LHCN-M2 (cell line): ENCODE data around the gene GRIP2. TPM values are rescaled to one million over a fixed set of nuclear protein-coding genes. Genes with fewer than 3 reads are reported as not detected.

Experiments
- DNase-seq: peaks from one replicate; pipeline ENCODE4 v3.0.0-alpha.2; 2012; ENCODE audit warnings: low read depth
- total RNA-seq: library from RNA; depleted of rRNA; stranded (reverse); fragments of >200 nt; gene quantifications from 2 replicates; pipeline ENCODE4 v1.2.3, GENCODE V29; 2014

The GRIP2 gene
- total RNA-seq, 1 experiment from 2014 or later: not detected

DNA sequence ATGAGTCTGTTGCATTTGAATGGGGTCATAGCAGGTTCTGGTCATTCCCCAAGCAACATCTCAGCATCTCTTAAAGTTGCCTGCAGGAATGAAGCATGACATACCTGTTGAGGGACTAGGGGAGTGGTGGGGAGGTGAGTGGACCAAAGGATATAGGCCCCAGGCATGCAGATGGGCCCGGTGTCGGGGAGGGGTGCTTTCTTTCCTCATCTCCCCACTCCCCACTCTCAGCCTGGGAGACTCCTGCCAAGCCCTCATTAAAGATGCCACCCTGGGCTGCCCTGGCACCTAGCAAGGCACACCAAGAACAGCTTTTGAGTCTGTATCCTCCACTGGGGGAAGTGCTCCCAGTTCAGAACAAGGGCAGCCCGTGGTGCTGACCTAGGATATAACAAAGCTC lies 54.2 kb downstream of the GRIP2 start:
- no peak for DNase-seq

DNA sequence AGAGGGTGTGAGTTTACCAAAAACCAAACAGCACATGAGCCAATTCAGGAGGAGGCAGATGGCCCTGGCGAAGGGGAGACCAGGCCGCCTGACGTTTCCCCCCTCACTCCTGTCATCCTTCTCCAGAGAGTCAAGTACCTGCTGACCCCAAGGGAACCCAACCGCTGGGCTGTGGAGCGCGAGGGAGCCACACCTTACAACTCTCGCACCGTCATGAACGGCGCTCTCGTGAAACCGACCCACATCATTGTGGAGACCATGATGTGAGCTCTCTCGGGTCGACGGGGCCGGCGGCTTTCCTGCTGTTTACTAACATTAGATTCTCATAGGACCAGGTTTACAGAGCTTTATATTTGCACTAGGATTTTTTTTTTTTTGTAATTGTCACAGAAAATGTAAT lies 55.4 kb downstream of the GRIP2 start:
- DNase-seq: no peak

DNA sequence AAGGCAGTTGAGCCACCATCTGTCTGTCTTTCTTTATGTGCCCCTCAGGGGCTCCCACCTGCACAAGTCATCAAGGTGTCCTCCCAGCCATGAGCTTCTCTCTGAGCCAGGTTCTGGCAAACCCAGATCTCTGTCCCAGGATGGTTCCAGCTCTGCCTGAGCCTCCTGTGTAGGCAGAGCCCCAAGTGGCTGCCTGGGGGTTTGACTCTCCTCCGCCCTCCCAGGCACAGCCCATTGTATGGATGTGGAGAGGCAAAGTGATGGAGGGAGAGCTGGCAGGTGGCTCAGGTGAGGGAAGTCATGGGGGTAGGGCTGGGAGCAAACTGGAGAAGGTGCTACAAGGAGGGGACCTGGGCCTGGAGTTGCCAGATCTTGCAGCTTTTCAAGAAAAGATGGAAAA lies 56.9 kb downstream of the GRIP2 start:
- no peak for DNase-seq

DNA sequence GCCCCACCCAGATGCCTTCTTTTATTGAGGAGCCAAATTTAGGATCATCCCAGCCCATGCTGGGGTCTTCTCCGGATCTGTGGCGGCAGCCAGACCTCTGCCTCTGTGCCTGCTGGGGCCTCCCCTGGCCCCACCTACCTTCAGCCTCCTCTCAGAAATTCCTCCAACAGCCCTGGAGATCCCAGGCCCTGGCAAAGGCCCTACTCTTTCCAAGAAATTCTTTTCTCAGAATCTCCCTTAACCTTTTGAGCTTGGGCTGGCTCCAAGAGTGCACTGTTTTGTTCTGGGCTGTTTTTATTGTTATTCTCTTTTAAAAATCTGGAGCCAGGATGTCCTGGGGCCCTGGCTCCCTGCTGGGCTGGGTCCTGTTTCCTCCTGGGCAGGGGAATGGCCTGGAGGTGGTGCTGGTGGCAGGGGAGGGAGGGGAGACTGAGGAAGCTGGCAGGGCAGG lies 57.8 kb downstream of the GRIP2 start:
- DNase-seq: no peak

DNA sequence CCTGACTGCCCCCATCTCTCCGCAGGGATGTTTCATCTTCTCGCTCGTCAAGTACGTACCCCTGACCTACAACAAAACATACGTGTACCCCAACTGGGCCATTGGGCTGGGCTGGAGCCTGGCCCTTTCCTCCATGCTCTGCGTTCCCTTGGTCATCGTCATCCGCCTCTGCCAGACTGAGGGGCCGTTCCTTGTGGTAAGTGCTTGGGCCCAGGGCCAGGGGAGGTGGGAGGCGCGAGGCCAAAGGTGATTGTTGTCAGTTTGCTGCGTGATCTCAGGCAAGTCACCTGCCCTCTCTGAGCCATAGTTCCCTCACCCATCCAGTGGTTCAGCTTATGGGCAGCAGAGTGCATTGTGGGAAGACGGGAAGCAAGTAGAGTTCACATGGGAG lies 58.5 kb downstream of the GRIP2 start:
- no peak for DNase-seq

DNA sequence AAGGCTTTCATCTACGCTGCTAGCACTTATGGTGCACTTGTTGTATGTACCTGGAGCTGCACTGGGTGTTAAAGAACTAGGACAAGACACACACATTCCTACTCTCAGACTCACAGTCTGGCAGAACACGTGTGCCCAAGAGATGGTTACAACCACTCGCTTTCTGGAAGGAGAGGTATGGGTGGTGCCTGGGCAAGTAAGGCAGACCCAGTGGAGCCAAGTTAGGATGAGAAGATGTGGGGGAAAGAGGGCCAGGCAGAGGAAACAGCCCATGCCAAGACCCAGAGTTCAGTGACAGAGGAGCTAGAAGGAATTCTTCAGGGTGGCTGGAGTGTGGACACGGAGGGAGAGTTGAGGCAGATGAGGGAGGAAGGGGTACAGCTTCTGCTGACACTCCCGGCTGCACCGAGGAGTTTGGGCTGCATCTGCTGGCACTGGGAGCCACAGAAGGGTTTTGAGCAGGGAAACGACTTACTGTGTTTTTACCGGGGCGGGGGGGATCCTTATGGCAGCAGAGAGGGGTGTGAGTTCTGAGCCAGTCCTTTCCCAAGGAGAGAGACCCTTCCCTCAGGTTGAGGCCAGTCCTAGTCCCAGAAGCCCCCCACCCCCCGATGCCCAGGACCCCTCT lies 59.0 kb downstream of the GRIP2 start:
- no peak for DNase-seq

DNA sequence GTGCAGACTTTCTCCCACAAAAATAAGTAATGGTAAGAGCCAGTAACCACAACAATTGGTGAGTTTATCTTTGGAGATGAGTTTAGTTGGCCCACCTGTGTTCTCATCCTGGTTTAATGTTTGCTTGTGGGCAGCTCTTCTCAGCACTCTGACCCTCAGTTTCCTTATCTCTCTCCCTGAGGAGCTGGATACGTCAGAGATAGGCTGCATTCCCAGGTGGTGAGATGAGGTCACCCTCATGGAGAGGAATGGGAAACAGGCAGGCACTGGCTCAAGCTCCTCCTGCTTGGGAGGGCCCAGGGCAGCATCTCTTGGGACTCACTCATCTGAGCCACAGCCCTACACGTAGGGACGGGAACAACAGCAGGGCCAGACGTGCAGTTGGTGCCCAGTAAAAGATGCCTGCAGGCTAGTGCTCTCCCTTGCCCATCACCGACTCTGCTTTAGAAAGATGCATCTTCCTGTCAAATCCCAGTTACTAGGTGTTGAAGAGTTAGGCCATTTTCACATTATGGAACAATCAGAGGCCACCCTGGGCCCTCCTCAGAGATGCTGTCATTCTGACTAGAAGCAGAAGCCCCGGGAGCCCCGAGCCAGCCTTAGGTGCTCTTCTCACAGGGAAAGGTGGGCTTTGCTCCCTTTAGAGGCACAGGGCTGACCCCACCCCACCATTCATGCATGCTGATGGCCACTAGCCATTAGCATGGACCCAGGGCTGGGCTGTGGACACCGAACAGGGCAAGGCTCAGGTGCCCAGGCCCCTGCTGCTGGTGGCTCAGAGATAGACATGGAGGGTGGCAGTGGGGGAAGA lies 59.7 kb downstream of the GRIP2 start:
- DNase-seq: no peak

DNA sequence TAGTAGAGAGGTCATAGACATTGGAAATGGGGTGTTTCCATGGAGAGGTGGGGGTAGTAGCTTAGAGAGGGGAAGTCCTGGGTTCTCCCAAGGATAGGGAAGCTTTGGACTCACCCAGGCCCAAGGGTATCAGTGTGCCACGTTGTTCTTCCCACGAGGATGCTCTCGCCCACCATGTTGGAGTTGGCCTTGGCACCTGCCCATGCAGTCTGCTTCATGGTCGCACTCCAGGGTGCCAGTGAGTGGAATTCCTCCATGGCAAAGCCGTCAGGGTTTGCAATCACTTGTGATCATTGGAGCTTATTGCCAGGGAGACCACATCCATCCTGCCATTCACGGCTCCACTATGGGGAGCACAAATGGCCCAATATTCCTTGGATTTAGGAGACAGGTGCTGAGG lies 60.6 kb downstream of the GRIP2 start:
- DNase-seq: no peak

DNA sequence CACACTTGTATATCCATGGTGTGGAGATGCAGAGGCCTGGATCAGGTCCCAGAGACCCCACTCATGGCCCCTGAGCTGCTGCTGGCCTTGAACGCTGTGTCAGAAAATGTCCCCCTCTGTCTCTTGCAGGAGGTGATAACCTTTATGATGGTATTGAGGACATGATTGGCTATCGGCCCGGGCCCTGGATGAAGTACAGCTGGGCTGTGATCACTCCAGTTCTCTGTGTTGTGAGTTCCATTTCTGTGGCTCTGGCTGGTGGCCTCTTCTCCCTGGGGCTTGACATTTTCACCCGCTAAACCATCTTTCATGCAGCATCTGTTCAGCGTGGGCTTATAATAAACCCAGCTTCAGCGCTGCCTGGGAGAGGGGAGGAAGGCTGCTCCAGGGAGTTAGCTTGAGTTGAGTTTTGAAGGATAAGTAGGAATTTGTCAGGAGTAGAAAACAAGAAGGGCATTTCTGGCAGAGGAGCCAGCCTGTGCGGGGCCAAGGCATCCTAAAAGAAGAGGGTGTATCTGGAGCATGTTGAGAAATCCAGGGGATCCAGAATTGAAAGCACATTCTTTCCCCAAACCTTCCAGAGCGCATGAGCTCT lies 61.1 kb downstream of the GRIP2 start:
- DNase-seq: no peak

DNA sequence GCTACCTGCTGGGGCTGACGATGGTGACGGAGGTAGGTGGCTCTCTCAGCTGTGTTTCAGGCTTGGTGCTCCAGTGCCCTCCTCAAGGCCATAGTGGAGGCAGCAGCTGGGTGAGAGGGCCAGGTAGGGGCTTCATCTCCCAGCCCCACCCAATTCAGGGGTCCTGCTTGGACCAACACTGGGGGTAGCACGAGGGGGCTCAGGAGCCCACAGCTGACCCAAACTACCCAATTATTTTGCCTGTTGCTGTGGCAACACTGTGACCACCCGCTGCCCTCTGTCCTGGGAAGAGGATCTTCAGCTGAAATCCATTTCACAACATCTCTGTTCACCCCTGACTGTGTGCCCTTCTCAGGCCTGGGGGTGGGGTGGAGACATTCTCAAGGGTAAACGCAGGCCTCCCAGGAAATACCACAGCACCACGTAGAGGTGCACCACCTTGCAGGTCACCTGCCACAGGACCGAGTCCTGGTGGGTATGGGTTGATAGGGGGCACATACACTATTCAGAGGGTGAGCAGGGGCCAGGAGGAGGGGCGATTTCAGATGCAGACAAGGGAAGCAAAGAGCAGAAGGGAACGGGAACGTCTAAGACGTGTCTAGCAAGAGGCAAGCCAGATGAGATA lies 62.7 kb downstream of the GRIP2 start:
- DNase-seq: no peak

DNA sequence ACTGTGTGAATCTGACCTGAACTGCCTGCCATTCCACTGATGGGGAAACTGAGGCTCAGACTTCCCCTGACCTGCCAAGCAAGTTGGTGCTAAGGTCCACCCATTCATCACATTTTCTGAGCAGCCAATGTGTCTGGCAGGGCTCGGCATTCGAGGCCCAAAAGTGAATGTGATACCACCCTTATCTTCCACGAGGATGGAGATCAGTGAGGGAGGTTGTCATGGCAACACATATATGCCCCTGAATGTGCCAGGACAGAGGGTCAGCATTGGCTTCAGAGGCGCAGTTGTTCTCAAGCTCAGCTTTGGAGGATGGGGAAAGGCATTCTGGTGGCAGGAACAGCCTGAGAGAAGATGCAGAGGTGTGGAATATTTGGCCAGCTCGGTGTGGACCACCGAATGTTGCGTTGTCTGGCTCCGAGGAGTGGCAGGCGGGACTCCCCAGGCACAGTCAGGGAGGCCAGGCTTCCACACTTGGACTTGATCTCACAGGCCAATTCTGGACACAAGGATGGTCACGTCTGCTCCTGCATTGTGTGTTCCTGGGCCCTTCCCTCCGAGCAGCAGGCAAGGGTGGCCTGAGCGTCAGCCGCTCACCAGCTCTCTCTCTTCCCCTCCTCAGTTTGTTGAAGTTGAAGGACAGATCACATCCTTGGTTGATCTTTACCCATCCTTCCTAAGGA lies 63.4 kb downstream of the GRIP2 start:
- no peak for DNase-seq

DNA sequence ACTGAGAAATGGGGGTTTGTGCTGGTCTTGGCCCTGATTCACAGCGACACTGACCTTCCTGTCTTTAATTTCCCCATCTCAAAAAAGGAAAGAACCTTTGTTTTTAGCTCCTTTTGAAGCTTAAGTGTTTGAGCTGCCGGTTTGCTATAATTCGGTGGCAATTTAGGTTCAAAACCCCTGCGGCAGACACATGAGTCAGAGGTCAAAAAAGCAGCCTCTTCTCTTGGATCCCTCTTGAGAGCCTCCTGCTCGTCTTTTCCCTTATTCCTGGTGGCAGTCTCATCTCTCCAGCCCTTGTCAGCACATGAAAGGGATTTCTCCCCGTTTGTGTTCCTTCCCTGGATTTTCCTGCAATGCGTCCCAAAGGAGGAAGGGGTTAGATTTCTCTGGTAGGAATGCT lies 64.5 kb downstream of the GRIP2 start:
- DNase-seq: no peak

DNA sequence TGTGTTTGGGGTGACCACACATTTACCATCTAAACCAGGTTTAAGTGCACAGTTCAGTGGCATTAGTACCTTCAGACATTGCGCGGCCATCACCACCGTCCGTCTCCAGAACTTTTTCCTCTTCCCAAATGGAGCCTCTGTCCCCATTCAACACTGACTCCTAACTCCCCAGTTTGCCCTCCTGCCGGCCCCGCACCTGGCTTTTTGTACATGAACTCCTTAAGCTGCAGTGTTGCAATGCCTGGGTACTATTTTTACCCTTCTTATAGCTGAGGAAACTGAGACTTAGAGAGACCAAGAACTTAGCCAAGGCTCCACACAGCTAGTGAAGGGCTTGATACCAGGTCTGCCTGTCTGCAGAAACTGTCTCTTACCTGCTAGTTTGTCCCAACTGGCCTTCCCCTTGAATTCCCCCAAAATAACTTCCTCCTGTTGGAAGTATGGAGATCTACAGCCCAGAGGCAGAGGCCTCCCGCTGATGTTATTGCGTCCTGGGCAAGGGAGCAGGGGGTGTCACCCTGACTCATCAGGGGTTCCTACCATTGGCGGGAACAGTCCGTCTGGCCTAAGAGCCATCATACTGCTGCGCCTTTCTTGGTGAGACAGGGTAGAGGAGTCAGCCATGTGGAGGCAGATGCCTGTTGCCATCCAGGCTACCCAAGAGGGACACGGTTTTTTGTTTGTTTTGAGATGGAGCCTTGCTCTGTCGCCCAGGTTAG lies 65.6 kb downstream of the GRIP2 start:
- DNase-seq: no peak

DNA sequence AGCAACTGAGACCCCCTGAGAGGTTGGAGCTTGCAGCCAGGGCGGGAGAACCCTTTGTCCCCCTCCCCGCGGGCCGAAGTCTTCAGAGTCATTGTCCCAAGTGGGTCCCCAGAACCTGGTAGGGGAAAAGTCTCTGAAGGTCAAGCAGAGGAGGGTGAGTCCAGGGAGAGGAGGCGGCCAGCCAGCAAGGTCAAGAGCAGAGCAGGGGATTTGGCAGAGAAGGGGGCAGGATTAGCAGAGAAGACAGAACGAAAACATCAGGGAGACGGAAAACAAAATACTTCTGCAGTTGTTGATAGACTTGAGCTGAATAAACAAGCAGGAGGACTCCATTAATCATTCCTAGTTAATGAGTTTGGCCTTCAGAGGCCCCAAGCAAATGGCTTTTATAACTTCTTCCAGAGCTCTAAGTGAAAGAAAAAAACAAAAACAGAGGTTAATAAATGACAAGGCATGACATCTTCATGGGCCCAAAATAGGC lies 66.7 kb downstream of the GRIP2 start:
- no peak for DNase-seq

DNA sequence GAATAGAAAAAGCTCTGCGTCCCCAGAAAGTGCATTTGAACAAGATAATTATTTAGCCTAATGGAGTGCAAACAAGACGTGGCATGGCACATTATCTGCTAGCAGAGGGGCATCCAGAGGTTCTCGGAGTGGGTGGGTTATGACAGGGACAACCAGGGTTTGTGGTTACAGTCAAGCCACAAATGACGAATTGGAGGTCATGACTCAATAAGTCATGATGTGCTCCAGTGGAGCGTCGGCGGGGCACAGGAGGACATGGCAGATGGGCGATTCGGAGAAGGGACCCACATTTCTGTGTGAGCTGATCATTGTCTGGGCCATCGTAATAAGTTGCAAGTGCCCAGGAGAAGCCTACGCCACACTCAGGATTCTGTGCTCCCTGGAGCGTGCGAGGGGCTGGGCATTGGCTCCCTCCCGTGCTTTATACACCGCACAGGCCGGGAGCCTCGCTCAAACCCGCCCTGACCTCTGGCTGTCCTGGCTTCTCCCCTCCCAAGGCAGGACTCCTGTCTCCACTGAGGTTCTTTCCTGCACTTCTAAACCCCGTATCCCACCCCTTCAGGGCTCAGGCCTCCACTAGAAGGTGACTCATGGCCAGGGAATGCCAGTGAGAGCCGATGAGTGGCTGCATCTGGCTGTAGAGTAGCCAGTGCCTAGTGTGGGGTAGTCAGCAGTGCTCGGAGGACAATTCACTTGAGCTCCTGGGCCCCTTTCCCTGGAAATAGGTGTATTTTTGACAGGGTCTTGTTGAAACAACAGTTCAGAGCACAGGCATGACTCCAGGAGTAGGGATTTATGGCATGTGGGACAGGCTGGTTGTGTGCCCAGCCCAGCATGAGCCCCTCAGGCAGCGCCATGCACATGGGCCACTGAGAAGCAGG lies 67.4 kb downstream of the GRIP2 start:
- peak; percentile 92 for DNase-seq

DNA sequence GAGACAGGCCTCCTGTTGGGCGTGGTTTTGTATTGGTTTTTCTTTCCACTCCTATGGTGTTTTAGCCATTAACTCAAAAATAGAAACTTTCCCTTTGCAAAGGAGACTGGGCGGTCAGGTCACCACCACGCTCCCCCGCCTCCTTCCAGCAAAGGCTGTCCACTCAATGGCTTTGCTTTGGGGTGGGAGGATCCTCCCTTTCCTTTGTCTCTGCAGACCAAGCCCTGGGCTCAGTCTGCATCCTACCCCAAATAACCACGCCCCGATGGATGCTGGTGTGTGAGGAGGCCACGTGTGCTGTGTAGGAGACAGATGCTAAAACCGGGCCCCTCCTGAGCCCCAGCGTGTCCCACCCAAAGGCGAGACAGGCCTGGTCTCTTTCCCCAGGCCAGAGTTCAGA lies 68.5 kb downstream of the GRIP2 start:
- DNase-seq: no peak

DNA sequence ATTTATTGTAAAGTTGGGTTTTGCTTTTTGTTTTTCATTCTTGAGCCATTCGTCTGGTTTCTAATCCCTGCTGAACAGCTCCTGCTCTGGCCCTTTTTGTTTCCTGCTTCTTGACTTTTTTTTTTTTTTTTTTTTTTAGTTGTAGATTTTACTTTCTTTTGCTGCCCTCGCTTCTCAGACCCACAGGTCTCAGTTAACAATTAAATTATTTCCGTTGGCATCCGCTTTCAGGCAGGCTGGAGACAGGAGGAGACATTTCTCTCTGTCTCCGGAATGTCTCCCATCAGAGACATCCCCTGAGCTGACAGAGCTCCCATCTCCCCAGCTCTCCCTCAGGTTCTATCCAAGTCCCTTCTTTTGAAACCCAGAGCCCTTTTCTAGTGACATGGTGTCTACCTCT lies 69.1 kb downstream of the GRIP2 start:
- no peak for DNase-seq

DNA sequence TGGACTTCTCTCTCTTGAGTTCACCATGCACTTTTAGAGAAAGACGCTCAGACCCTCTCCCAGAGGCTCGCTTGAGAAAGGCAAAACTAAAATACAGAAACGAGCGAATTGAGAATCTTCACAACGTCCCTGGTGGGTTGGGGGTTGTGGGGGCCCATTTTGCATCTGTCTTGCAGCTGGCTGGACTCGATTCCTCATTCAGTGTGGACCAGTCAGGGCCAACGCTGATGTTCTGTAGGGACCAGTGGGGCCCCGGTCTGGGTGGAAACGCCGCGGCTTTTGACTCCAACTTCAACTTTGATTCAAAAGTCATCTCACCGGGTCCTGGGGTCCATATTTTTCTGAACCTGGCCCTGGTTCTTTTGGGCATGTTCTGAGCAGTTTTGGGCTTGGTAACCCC lies 69.7 kb downstream of the GRIP2 start:
- DNase-seq: no peak

DNA sequence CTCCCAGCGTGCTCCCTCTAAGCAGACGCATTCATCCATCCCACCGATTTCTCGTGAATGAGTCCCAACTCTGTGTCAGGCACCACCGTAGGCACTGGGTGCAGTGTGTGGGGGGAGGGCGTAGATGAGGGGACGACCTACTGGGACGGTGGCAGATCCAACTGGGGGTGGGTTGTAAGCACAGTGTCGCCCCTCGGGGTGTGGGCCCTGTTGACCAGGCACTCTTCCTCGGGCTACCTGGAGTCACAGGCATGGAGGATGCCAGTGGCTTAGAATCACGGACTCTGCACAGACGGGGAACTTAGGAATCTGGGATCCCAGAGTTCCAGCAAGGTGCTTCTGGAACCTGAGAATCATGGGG lies 71.5 kb downstream of the GRIP2 start:
- no peak for DNase-seq
